Fibroblast of skin of back (primary cell): ENCODE data around the gene CENPP.

Source experiments
- DNase-seq: peaks from one replicate; pipeline ENCODE4 v3.0.0-alpha.2; 2013

The CENPP gene

GRCh38 chr9:92641092-92641809 lies 315.5 kb downstream of the CENPP start:
- DNase-seq = no peak

DNA sequence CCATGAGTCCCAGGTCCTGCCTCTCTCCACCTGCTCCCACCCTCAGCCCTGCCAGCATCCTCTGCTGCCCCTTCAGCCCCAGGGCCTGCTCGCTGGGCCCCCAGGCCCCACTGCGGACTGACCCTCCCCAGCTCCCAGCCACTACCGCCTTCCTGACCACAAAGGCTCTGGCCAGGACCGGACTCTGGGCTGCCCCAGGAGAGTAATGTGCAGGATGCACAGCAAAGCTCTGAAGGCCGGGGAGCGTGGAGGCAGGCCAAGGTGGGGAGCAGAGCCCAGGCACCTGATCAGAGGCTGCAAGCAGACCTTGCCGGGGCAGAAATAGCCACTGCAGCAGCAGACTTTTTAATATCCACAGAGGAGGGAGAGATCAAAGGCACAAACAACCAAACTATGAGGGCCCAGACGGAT lies 316.3 kb downstream of the CENPP start:
- no peak for DNase-seq

GRCh38 chr9:92642564-92642963 lies 316.8 kb downstream of the CENPP start:
- no peak for DNase-seq

- DNase-seq = no peak
Observed at GRCh38 chr9:92644278-92644677, 318.5 kb downstream of the CENPP start.

GRCh38 chr9:92645041-92645440 lies 319.3 kb downstream of the CENPP start:
- no peak for DNase-seq

DNA sequence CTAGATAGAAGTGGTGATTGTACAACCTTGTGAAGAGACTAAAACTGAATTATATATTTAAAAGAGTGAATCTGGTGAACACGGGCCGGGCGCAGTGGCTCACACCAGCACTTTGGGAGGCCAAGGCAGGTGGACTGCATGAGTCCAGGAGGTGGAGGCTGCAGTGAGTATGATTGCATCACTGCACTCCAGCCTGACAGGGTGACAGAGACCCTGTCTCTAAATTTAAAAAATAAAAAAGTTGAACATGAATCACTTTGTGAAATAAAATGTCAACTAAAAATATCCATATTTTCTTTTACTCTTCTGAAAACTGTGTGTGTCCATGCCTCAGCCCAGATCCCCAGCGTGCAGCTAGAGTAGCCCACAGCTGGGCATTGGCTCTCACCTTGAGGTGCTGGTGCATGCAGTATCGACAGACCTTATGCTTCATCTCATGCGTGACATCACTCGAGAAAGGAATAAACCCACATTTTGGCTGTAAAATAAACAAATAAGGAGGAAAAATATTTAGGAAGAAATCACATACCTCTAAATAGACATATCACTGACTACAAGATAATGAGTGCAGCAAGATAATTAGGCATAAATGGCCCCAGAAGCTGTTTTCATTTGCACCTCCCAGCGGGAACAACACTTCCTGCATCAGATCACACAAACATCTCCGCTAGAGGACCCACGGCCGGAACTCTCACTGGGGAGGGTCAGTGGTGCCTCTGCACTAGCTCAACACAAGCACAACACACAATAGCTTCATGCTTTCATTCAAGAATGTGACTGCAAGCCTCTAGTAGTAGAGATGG lies 322.1 kb downstream of the CENPP start:
- no peak for DNase-seq

DNA sequence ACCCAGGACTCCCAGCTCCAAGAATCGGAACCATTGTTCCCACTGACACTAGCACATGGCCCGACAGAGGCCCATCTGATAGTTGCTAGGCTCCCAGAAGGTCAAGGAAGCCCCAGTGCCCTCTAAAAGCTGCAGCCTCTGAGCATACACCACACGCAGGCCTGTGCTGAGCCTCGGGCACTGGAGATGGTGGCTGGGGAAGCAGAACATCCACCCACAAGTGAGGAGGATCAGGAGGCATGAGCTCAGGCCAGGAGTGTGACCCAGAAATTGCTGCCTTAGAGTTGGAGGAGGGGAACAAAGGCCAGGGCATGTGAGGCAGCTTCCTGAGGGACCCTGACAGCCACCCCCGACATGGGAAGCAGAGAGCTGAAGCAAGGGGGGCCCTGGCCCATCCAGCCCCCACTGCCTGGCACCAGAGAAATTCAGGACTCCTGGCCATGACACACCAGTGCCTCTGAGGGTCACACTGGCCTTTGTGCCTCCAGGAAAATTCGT lies 322.8 kb downstream of the CENPP start:
- no peak for DNase-seq

DNA sequence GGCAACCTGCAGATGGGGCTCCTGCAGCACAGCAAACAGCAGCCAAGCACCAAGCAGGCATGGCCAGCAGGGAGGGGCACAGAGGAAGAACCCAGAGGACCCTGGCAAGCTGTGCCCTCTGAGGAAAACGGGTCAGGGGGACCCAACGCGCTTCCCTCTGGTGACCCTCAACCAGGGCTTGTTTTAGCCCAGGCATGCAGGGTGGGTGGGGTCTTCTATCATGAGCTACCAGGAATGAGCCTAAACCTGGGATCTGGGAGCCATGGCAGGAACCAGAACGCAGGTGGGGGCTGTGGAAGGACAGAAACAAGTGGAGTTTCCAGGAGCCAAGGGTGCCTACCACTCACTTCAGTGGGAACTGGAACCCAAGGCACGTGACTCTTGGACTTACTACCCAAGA lies 323.3 kb downstream of the CENPP start:
- DNase-seq = no peak

DNA sequence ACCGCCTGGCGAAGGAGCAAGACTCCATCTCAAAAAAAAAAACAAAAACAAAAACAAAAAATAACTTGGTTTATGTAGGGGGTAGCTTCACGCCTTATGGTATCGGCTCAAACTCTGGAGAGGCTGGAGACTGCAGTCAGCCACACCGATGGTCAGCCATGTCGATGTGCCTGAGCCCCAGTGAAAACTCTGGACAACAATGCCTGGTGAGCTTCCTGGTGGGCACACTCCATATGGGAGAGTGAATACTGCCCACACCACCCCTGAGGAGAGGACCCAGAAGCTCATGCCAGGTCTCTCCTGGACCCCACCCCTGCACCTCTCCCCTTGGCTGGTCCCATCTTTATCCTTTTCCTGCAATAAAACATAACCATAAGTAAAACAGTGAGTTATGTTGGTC lies 324.5 kb downstream of the CENPP start:
- no peak for DNase-seq

GRCh38 chr9:92650839-92651621 lies 325.3 kb downstream of the CENPP start:
- DNase-seq = no peak

DNA sequence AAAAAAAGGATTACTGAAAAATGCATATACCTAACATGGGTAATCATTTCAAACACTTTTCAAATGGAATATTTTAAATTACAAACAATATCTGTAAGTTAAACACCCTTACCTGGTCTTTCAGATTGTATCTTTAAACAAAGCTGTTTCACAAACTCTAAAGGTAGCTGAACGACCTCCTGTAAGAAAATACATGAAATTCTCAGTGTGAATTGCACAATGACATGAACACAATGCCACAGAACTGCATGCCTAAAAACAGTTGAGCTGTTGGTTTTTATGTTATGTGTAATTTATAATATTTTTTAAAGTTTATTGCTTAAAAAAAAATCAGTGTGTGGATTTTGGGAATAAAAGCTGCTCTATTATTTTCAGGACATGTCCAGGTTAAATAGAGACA lies 326.7 kb downstream of the CENPP start:
- no peak for DNase-seq

DNA sequence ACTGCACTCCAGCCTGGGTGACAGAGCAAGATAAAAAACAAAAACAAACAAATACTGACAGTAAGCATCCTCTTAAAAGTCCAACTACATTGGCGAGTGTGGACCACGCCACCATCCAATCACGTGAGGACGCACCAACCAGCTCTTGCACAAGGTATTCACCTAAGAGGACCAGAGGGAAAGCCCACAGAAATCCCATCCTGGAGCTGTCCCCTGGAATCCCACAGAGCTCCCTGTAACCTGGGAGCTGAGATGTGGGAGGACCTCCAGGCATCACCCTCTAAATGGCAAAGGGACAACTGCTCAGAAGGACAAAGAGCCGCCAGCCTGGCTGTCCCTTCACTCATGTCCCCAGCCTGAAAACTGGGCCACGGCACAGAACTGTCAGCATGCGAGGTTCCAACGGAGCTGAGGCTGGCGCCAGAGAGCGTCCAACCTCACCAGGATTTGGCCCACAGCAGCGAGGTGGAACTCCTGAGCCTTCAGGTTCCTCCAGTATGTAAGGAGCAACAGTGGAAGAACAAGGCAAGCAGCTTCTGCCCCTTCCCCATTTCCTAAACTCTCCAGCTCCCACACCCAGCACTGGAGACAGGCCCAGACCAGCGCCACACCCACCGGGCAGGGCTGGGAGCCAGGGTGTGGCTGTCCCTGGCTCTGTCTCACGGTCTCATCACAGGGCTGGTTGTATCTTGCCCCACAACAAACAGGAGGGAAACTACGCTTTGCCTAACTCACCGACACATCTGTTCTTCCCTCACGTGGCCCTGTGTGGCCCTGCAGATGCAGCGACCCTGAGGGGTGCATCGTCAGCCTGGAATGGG lies 328.9 kb downstream of the CENPP start:
- no peak for DNase-seq

GRCh38 chr9:92655366-92655765 lies 329.6 kb downstream of the CENPP start:
- DNase-seq = no peak

GRCh38 chr9:92655896-92656536 lies 330.3 kb downstream of the CENPP start:
- no peak for DNase-seq

GRCh38 chr9:92656537-92656925 lies 330.8 kb downstream of the CENPP start:
- DNase-seq = no peak

DNA sequence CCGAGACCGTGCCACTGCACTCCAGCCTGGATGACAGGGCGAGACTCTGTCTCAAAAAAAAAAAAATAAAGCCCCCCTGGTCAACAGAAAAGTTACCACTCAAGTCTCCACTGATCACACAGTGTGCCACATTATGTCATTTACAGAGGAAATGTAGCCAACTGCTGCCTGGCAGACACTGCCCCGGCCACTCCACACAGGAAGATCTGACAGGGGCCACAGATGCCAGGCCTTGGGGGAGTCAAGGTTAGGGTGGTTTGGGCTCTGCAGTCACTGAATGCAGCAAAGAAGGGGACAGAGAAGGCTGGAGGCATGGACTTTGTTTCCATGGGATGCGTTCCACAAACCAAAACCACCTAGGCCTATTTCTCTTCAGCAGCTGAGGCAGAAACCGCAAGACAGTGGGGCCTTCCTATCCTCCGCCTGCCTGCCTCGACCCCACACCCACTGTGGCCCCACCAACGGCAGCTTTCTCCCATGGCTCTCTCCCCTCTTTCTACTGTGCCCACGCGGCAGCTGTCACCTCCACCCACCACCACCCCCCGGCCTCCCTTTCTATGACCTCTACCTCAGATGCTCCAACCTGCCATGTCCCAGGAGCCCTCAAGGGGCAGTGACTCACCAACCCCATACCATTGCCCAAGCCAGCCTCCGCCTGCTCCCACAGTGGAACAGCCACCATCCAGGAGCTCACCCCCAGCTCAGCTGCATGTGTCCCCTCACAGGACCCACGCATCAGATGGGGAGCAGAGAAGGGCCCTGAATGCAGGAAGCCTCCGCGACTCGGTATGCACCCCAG lies 331.7 kb downstream of the CENPP start:
- no peak for DNase-seq

DNA sequence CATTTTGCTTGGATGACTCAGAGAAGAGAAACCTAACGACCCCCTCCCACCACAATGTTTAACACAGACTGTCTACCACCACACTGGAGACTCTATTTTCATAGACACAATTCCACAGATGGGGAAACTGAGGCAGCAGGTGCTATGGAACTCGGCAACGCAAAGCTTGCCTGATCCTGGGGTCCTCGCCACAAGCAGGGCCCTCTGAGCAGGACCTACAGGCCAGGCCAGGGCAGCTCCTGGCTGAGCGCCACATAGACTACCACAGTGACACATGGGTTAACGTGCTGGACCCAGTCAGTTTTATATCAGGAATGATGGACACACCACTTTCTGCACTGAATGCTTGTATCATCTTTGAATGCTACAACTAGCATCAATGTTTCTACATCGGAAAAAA lies 332.4 kb downstream of the CENPP start:
- no peak for DNase-seq

GRCh38 chr9:92658611-92659010 lies 332.9 kb downstream of the CENPP start:
- no peak for DNase-seq

DNA sequence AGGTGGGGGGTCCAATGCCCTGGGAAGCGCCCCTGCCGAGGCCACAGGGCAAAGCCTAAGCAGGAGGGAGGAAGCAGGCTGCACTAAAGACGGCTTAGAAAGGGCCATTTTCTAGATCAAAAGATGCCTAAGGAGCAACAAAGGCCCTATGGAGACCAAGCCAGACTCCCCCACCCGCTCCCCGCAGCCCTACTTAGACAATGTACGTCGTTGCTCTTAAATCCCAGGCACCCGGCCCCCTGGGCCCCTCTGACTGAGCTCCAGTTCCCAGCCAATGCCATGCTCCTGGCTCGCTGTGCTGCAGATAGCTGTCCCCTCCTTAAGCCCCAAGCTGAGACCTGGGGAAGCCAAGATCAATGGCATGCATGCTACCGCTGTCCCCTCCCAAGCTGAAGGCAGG lies 333.8 kb downstream of the CENPP start:
- DNase-seq = no peak

GRCh38 chr9:92660266-92660665 lies 334.5 kb downstream of the CENPP start:
- no peak for DNase-seq

DNA sequence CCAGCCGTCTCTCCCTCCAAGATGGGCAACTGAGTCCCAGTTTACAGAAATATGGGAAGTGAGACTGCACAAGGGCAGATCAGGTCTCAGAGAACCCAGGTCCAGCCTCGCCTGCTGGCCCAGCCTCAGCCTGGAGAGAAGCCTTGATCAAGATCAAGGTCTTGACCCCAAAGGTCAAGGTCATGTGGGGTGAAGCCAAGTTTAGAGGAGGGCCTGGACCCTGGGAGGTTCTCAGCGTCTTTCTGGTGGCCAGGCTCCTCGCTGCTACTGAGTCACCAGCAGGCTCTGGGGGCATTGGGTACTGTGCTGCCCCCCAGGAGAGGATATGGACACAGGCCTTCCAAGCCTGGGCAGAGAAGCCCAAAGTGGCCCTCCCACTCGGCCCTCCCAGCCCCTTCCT lies 335.4 kb downstream of the CENPP start:
- DNase-seq = no peak
